Liver (tissue), 2 donors: ENCODE measurements around the gene FUT7.

ENCODE experiments used
- TF ChIP-seq, protein P1 (sequence below): fragments of 150-350 bp; IDR thresholded peaks from 2 replicates; pipeline ENCODE4 v1.5.1; 2017; ENCODE audit warnings: improper control_type of control experiment, low read depth, low read length; ENCODE audit not compliant: missing input control
- TF ChIP-seq, protein P2 (sequence below): IDR thresholded peaks from 2 replicates; pipeline ENCODE4 v1.6.1; 2016; ENCODE audit warnings: antibody characterized with exemption, mild to moderate bottlenecking
- donor health status: healthy.

DNA sequence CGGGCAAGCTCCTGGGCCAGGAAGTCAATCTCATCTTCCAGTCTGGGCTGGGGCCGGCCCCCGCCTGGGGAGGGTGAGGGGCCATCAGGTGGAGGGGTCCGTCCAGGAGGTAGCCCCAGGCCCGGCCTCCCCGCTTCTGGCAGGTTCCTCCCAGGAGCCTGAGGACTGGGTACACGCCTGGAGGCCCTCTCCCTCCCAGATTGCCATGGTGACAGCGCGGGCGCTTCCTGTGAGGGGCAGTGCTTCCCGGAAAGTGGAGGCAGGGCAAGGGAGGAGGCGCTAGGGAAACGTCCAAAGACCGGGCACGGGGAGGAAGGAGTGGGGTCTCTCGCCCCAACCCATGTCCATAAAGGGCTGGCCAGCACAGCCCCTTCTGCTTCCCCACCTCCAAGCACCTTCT is 9.2 kb upstream of the FUT7 start:
- TF ChIP-seq, protein P1, sequence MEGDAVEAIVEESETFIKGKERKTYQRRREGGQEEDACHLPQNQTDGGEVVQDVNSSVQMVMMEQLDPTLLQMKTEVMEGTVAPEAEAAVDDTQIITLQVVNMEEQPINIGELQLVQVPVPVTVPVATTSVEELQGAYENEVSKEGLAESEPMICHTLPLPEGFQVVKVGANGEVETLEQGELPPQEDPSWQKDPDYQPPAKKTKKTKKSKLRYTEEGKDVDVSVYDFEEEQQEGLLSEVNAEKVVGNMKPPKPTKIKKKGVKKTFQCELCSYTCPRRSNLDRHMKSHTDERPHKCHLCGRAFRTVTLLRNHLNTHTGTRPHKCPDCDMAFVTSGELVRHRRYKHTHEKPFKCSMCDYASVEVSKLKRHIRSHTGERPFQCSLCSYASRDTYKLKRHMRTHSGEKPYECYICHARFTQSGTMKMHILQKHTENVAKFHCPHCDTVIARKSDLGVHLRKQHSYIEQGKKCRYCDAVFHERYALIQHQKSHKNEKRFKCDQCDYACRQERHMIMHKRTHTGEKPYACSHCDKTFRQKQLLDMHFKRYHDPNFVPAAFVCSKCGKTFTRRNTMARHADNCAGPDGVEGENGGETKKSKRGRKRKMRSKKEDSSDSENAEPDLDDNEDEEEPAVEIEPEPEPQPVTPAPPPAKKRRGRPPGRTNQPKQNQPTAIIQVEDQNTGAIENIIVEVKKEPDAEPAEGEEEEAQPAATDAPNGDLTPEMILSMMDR: no peak
- TF ChIP-seq, protein P2, sequence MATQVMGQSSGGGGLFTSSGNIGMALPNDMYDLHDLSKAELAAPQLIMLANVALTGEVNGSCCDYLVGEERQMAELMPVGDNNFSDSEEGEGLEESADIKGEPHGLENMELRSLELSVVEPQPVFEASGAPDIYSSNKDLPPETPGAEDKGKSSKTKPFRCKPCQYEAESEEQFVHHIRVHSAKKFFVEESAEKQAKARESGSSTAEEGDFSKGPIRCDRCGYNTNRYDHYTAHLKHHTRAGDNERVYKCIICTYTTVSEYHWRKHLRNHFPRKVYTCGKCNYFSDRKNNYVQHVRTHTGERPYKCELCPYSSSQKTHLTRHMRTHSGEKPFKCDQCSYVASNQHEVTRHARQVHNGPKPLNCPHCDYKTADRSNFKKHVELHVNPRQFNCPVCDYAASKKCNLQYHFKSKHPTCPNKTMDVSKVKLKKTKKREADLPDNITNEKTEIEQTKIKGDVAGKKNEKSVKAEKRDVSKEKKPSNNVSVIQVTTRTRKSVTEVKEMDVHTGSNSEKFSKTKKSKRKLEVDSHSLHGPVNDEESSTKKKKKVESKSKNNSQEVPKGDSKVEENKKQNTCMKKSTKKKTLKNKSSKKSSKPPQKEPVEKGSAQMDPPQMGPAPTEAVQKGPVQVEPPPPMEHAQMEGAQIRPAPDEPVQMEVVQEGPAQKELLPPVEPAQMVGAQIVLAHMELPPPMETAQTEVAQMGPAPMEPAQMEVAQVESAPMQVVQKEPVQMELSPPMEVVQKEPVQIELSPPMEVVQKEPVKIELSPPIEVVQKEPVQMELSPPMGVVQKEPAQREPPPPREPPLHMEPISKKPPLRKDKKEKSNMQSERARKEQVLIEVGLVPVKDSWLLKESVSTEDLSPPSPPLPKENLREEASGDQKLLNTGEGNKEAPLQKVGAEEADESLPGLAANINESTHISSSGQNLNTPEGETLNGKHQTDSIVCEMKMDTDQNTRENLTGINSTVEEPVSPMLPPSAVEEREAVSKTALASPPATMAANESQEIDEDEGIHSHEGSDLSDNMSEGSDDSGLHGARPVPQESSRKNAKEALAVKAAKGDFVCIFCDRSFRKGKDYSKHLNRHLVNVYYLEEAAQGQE: no peak
